ENCODE data around the gene CYSTM1. TPM values are rescaled to one million over a fixed set of nuclear protein-coding genes. Genes with fewer than 3 reads are reported as not detected.

CYSTM1 gene
- total RNA-seq, 1 experiment from 2014 or later = 186 TPM

DNA sequence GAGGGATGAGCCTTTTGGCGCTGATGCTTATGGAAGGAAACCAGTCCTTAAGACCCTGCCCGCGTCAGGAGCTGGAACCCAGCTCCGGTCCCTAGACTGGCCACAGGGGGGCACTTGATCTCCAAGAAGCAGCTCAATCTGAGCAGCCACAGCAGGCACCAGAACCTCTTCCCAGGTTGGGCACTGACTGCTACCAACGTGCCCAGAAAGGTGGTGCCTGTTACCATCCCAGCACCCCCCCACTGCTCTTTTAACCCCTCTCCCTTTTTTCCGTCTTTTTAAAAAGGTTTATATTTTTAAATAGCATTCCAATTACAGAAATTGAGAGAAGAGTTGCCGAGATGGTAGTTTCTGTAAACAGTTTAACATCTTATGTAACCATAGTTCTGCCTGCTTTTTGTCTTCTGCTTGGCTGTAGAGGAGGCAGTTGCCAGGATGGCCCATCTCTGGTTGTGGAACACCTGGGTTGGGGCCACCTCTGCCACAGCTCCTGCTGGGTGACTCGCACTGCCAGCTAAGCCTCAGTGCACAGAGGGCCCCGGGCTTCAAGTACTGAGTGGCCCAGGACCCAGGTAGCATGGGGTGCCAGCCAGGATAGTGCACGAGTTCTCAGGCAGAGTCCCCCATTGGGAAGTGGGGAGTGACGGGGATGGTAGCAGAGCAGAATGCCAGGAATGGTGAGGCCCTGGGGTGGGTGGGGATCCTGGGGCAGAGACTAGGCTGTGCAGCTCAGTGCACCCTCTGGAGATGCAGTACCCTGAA, 65.1 kb downstream of the CYSTM1 start:
- in situ Hi-C loops (cut with HindIII; ENCODE audit: low pct_unique_long_range_greater_than_20kb, low sequenced_read_pairs) = no loop called here
- peak; percentile 78 for DNase-seq (ENCODE audit: low read depth, low spot score)

DNA sequence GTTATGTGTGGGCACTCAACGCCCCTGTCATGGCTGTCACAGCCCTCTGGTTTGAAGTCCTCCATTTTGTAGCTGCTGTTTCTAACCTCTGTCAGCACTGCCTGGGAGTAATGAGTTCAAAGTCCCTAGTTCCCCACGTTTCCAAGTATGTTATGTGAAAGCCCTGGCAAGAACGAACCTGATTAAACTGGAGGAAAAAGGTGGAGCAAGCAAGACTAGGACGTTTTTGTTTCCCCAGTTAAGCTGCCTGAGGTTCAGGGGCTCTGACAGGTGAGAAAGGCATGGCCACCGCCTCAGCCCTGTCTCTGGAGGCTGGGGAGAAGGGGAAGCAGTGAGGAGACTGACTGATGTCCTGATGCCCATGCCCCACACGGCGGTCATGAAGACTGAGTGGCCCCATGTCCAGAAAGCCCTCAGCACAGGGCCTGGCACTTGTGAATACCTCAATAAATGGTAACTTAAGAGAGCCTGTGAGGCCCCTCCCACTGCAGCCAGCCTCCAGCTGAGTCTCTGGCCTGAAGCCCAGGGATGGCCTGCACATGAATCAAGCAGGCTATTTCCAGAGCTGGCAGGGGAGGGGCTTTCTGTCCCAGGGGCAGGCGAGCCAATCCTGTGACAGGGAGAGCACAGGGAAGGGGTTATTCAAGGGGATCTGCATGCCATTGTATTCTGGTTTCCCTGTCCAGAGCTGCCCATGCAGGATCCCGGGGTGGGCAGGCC, 66.2 kb downstream of the CYSTM1 start:
- DNase-seq (ENCODE audit: low read depth, low spot score) = peak; percentile 95
- in situ Hi-C loops (cut with HindIII; ENCODE audit: low pct_unique_long_range_greater_than_20kb, low sequenced_read_pairs) = no loop called here

GRCh38 chr5:140242099-140242498, 67.1 kb downstream of the CYSTM1 start:
- in situ Hi-C loops (cut with HindIII; ENCODE audit: low pct_unique_long_range_greater_than_20kb, low sequenced_read_pairs) = no loop called here

DNA sequence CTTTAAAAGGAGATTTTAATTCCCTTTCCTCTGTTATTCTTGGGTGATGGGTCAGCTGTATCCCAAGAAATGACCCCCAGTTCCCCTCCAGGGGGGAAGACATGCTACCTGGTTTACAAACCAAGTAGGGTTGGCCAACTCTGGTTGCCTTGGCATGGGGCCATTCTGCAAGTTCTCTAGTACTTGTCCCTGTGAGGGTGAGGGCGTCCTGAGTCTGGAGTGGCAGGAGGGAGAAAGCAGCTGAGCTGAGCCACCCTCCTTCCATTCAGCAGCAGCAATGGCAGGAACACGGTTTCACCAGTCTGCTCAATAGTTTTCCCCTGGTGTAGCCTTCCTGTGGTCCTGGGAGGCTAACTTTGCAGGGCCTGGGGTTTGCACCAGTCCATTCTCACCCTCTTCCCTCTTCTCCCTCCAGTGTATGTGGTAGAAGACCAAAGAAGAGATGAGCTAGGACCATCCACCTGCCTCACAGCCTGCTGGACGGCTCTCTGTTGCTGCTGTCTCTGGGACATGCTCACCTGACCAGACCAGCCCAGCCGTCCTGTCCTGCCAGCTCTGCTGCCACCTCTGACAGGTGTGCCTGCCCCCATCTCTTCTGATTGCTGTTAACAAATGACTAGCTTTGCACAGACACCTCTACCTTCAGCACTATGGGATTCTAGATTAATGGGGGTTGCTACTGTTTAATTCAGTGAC, 68.0 kb downstream of the CYSTM1 start:
- in situ Hi-C loops (cut with HindIII; ENCODE audit: low pct_unique_long_range_greater_than_20kb, low sequenced_read_pairs) = no loop called here
- no peak for DNase-seq (ENCODE audit: low read depth, low spot score)

More at GRCh38 chr5:140242099-140242498, 67.1 kb downstream of the CYSTM1 start:
- DNase-seq (ENCODE audit: low read depth, low spot score) = peak; percentile 54

GRCh38 chr5:140243706-140244250, 68.8 kb downstream of the CYSTM1 start:
- in situ Hi-C loops (cut with HindIII; ENCODE audit: low pct_unique_long_range_greater_than_20kb, low sequenced_read_pairs) = no loop called here
- no peak for DNase-seq (ENCODE audit: low read depth, low spot score)

- in situ Hi-C loops (cut with HindIII; ENCODE audit: low pct_unique_long_range_greater_than_20kb, low sequenced_read_pairs) = no loop called here
- DNase-seq (ENCODE audit: low read depth, low spot score) = peak; percentile 87
Measured at GRCh38 chr5:140244525-140245025, 69.6 kb downstream of the CYSTM1 start.

DNA sequence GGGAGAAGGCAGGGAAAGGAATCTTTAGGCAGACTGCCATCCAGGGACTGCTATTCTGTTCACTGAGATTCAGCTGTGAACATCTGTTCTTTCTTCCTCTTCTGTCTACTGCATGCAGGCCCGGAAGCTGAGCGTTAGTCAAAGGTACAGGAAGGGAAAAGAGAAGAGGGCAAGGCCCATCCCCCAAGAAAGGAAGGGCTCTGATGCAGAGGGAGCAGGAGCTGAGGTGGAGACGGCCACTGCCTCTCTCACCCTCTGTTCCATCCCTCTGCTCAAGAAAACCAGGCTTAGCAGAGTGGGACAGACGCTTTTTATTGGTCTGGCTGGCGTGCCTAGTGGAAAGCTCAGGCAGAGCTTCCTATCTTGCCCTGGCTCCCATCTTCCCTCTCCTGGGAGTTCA, 70.4 kb downstream of the CYSTM1 start:
- no peak for DNase-seq (ENCODE audit: low read depth, low spot score)
- in situ Hi-C loops (cut with HindIII; ENCODE audit: low pct_unique_long_range_greater_than_20kb, low sequenced_read_pairs) = no loop called here

GRCh38 chr5:140245926-140246325, 70.9 kb downstream of the CYSTM1 start:
- no peak for DNase-seq (ENCODE audit: low read depth, low spot score)
- in situ Hi-C loops (cut with HindIII; ENCODE audit: low pct_unique_long_range_greater_than_20kb, low sequenced_read_pairs) = no loop called here

DNA sequence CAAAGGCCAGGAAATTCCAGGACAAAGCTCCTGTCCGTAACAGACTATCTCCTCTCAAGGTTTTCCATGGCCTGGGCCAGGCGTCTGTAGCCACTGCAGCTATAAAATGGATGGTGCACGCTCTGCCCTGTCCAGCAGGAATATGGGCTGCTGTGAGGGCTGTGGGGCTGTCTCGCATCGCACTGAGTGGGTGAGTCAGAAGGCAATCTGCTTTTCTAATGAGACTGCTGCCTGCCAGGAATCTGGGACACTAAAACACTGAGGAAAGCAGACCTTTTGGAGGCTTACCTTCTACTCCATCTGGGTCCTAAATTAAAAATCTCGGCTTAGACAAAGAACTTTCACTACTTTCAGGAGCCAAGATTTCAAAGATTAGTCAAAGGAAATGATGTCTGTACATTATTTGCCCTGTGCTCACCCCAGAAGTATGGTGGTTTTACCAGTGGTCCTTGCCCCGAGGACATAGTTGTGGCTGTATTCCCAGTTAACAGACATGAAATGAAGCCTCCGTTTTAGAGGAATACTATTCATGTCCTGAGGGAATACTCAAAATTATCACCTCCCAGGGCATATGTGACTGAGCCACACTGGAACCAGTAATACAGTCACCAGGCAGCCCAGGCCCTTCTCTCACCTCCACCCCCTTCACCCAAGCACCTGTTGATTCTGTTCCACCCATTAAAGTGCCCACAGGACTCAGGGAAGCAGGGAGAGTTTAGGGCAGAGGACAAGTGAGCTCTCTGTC, 71.6 kb downstream of the CYSTM1 start:
- in situ Hi-C loops (cut with HindIII; ENCODE audit: low pct_unique_long_range_greater_than_20kb, low sequenced_read_pairs) = no loop called here
- no peak for DNase-seq (ENCODE audit: low read depth, low spot score)

DNA sequence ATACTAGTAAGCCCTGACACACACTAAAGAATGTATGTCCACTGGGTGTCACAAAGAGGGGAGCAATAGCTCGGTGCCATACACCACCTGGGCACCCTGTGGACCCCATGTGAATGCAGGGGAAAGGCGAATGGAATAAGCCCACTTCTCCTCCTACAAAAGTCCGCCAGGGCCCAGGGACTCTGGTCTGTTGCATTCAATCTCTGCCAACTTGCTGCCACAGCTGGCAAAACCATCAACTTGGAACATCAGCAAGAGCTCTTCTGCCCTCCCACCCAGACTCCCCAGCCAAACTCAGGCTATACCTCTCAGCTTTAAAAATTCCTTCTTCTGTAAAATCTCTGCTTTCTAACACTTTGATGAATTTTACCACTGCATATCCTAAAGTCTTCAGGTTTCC, 73.4 kb downstream of the CYSTM1 start:
- in situ Hi-C loops (cut with HindIII; ENCODE audit: low pct_unique_long_range_greater_than_20kb, low sequenced_read_pairs) = no loop called here
- no peak for DNase-seq (ENCODE audit: low read depth, low spot score)

DNA sequence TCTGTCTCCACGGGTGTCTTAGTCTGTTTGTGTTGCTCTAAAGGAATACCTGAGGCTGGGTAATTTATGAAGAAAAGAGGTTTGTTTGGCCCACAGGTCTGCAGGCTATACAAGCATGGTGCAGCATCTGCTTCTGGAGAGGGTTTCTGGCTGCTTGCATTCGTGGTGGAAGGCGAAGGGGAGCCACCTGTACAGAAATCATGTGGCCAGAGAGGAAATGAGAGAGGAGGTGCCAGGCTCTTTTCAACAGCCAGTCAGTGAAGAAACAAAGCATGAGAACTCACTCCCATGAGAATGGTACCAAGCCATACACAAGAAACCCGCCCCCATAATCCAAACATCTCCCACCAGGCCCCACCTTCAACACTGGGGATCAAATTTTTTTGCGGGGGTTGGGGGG, 74.5 kb downstream of the CYSTM1 start:
- in situ Hi-C loops (cut with HindIII; ENCODE audit: low pct_unique_long_range_greater_than_20kb, low sequenced_read_pairs) = no loop called here
- DNase-seq (ENCODE audit: low read depth, low spot score) = no peak

DNA sequence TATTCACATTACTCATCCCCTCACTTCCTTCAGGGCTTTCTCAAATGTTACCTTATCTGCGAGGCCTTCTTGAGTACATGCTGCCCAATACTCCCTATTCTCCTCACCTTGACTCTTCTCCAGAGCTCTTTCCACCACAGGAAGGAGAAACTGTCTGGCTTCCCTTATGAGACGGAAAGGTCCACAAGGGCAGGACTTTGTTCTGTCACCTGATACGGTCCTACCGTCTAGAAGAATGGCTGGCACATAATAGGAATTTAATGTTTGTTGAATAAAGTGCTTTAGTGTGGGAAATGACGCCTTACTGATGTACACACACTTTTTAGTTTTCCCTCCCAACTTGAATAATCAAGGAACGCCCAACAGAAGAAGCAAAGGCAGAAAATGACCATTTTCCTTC, 75.4 kb downstream of the CYSTM1 start:
- in situ Hi-C loops (cut with HindIII; ENCODE audit: low pct_unique_long_range_greater_than_20kb, low sequenced_read_pairs) = no loop called here
- DNase-seq (ENCODE audit: low read depth, low spot score) = no peak

- in situ Hi-C loops (cut with HindIII; ENCODE audit: low pct_unique_long_range_greater_than_20kb, low sequenced_read_pairs) = no loop called here
- peak; percentile 36 for DNase-seq (ENCODE audit: low read depth, low spot score)
Measured at GRCh38 chr5:140251527-140251973, 76.6 kb downstream of the CYSTM1 start.

DNA sequence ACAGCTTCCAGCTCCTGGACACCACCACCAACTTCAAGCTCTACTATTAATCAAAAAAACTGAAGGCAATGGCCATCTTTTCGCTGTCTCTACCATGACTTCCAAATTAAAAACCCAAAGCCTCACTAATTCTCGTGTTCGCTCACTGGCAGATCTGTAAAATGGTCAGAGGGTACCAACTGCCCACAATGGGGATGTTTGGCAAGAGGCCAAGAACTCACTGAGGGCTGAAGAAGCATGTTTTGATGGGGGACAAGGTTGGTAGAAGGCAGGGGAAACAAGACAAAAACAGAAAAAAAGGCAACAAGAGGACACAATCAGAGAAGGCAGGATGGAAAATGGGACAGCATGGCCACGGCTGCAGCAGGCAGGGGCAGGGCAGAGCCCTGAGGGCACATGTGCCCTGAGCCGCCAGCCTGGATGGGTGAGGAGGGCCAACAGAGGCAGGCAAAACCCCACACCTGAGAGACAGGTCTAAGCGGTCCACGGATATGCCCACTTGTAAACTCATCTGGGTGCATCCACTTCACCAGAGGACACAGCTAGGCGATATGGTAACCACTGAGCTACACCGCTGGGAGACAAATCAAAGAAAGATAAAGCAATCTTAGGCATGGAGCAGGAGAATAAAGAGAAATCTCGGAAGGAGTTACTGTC, 77.6 kb downstream of the CYSTM1 start:
- in situ Hi-C loops (cut with HindIII; ENCODE audit: low pct_unique_long_range_greater_than_20kb, low sequenced_read_pairs) = no loop called here
- DNase-seq (ENCODE audit: low read depth, low spot score) = no peak

GRCh38 chr5:140253985-140254384, 79.0 kb downstream of the CYSTM1 start:
- in situ Hi-C loops (cut with HindIII; ENCODE audit: low pct_unique_long_range_greater_than_20kb, low sequenced_read_pairs) = no loop called here
- no peak for DNase-seq (ENCODE audit: low read depth, low spot score)

DNA sequence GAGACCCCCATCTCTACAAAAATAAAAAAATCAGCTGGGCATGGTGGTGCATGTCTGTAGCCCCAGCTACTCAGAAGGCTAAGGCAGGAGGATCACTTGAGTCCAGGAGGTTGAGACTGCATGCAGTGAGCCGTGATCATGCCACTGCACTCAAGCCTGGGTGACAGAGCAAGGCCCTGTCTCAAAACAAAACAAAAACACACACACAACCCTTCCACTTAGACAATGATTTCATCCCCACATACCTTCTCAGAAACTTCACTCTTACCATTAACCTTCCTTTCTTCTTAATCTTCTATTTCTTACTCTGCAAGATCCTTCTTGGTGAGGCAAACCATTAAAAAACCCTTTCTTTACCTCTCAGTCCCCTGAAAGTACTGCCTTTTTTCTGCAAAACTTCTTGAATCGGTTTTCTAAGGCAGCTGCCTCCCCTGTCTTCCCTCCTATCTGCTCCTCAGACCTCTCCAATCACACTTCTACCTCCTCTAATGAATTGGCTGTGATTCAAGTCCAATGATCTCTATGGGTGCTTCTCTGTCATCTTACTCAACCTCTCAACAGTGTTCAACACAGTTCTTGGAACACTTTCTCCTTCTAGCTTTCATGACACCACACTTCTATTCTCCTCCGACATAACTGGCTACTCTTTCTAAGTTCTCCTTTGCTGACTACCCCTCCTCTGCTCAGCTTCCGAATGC, 80.6 kb downstream of the CYSTM1 start:
- in situ Hi-C loops (cut with HindIII; ENCODE audit: low pct_unique_long_range_greater_than_20kb, low sequenced_read_pairs) = no loop called here
- no peak for DNase-seq (ENCODE audit: low read depth, low spot score)

Measured in SK-MEL-5 (cell line).